Stimulated activated naive B cell treated with anti-CD40 and anti-IgM and Interleukin-4, amounts not matched to agents 10 μg/mL and 1 μg/mL and 100 μg/mL, for 72 hours (primary cell): ENCODE measurements around the gene CENPO.
"Not testable (repeated sequence)": the region's sequence is repeated elsewhere in the genome, so short reads cannot be mapped to it uniquely, and the experiment has no call there.

Source experiments
- ATAC-seq, 2 donors: fragments of 150-1000 bp; cut with Tn5 transposase; replicated peaks; 2 replicates each; pipeline ENCODE4 v1.10.0; 2021; ENCODE audit warnings: moderate library complexity in 1 of 2
- DNase-seq: peaks from one replicate; pipeline ENCODE4 v3.0.0; 2021
- H3K27ac Mint-ChIP-seq: one replicate; pipeline ENCODE4 v1.8.0; 2022; ENCODE audit warnings: mild to moderate bottlenecking, mixed read lengths
- H3K27me3 Mint-ChIP-seq, 2 donors: one replicate each; pipeline ENCODE4 v1.8.0; 2022; ENCODE audit warnings: mixed read lengths in 2 of 2
- H3K36me3 Mint-ChIP-seq, 2 donors: one replicate each; pipeline ENCODE4 v1.8.0; 2022; ENCODE audit warnings: mixed read lengths in 2 of 2, mild to moderate bottlenecking in 1 of 2
- H3K4me1 Mint-ChIP-seq, 2 donors: one replicate each; pipeline ENCODE4 v1.8.0; 2022; ENCODE audit warnings: mixed read lengths in 2 of 2, mild to moderate bottlenecking in 1 of 2
- H3K4me3 Mint-ChIP-seq, 2 donors: one replicate each; pipeline ENCODE4 v1.8.0; 2022; ENCODE audit warnings: mild to moderate bottlenecking in 2 of 2, mixed read lengths in 2 of 2, moderate library complexity in 1 of 2
- H3K9me3 Mint-ChIP-seq, 2 donors: one replicate each; pipeline ENCODE4 v1.8.0; 2022; ENCODE audit warnings: mixed read lengths in 2 of 2, mild to moderate bottlenecking in 1 of 2

The CENPO gene

GRCh38 chr2:24805811-24806660 is 12.8 kb downstream of the CENPO start:
- H3K36me3 Mint-ChIP-seq = peaks cover 36 to 51% of the 10 kb centered on the region in 2 donors
- not testable (repeated sequence) for H3K27me3 Mint-ChIP-seq, H3K27ac Mint-ChIP-seq, ATAC-seq, H3K9me3 Mint-ChIP-seq, H3K4me1 Mint-ChIP-seq, H3K4me3 Mint-ChIP-seq, DNase-seq

DNA sequence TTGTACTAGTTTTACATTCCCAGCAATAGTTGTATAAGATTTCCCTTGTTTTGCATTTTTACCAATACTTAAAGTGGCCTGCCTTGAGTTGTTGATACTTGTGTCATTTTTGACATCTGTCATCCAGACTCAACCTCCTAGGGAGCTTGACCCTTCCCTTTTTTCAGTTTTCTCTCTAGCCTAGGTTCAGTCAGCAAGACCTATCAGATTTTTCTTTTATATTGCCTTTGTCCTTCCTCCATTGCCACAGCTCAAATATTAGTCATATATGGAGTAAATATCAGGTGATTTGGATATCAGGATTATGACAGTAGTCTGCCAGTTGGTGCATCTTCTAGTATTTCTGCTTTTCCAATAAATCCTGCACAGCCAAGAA is 13.4 kb downstream of the CENPO start:
- no peak for ATAC-seq
- Mint-ChIP-seq H3K36me3 (peaks cover 33 to 48% of the 10 kb centered on the region in 2 donors), H3K4me3 (no peak overlapping the region)

DNA sequence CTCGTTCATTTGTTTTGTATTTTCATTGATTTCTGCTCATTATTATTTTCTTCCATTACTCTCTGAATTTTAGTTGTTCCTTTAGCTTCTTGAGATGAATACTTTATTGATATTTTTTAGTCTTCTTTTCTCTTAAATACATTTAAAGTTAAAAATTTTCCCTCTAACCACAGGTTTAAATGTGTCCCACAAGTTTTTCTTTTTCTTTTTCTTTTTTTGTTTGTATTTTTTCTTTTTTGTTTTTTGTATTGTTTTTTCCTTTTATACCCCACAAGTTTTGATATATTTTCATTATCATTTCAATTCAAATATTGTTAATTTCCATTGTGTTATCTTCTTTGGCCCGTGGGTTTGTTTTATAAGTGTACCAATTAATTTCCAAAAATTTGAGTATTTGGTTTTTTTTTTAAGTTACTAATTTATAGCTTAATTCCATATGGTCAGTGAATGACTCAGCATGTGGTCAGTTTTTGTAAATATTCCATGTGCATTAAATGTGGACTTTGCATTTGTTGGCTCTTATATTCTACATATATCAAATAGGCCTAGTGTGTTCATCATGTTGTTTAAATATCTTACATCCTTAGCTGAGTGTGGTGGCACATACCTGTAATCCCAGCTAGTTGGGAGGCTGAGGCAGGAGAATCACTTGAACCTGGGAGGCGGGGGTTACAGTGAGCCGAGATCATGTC is 16.2 kb downstream of the CENPO start:
- Mint-ChIP-seq H3K27me3 (no peaks in the 10 kb centered on the region), H3K9me3 (peaks cover 3 to 4% of the 10 kb centered on the region in 2 donors), H3K36me3 (peaks cover 28 to 47% of the 10 kb centered on the region in 2 donors), H3K27ac (no peak overlapping the region), H3K4me3 (no peak overlapping the region), H3K4me1 (peaks cover 0 to 4% of the 10 kb centered on the region in 2 donors)
- ATAC-seq (no peak), DNase-seq (no peak)

More for the DNA sequence above, 13.4 kb downstream of the CENPO start:
- Mint-ChIP-seq H3K4me1 (peaks cover 0 to 4% of the 10 kb centered on the region in 2 donors), H3K9me3 (peaks cover 4 to 6% of the 10 kb centered on the region in 2 donors), H3K27ac (no peak overlapping the region), H3K27me3 (no peaks in the 10 kb centered on the region)
- DNase-seq = no peak

- Mint-ChIP-seq H3K27me3 (no peaks in the 10 kb centered on the region), H3K4me3 (no peak overlapping the region), H3K27ac (no peak overlapping the region), H3K4me1 (no peaks in the 10 kb centered on the region), H3K36me3 (peaks cover 27 to 47% of the 10 kb centered on the region in 2 donors), H3K9me3 (no peaks in the 10 kb centered on the region)
- DNase-seq (no peak), ATAC-seq (no peak)
These were observed 20.5 kb downstream of the CENPO start for GRCh38 chr2:24813691-24814137.

DNA sequence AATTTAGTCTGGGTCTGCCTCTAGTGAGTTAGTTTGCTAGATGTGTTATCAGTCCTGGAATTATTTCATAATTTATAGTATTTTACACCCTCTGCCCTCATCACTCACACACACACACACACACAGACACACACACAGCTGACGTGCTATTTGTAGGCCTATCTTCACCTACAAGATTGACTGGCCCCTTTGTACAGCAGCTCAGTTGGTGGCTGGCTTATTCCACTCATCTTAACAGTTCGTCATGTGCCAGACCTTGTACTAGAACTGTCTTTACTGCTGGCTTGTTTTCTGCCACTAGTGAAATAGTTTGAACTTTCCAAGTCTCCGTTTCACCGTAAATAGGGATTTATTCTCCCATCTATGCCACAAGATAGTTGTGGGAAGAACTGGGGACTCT is 21.3 kb downstream of the CENPO start:
- ATAC-seq (no peak), DNase-seq (no peak)
- H3K27me3 Mint-ChIP-seq = no peaks in the 10 kb centered on the region
- no peak overlapping the region for H3K4me3 Mint-ChIP-seq
- no peak overlapping the region for H3K27ac Mint-ChIP-seq
- H3K4me1 Mint-ChIP-seq = no peaks in the 10 kb centered on the region
- H3K9me3 Mint-ChIP-seq = no peaks in the 10 kb centered on the region
- H3K36me3 Mint-ChIP-seq = peaks cover 29 to 47% of the 10 kb centered on the region in 2 donors

- no peaks in the 10 kb centered on the region for H3K27me3 Mint-ChIP-seq
- DNase-seq (no peak), ATAC-seq (no peak)
- no peak overlapping the region for H3K4me3 Mint-ChIP-seq
- H3K4me1 Mint-ChIP-seq = no peaks in the 10 kb centered on the region
- no peak overlapping the region for H3K27ac Mint-ChIP-seq
- H3K9me3 Mint-ChIP-seq = no peaks in the 10 kb centered on the region
- peaks cover 34 to 52% of the 10 kb centered on the region in 2 donors for H3K36me3 Mint-ChIP-seq
These were observed 21.9 kb downstream of the CENPO start for GRCh38 chr2:24815171-24815570.

DNA sequence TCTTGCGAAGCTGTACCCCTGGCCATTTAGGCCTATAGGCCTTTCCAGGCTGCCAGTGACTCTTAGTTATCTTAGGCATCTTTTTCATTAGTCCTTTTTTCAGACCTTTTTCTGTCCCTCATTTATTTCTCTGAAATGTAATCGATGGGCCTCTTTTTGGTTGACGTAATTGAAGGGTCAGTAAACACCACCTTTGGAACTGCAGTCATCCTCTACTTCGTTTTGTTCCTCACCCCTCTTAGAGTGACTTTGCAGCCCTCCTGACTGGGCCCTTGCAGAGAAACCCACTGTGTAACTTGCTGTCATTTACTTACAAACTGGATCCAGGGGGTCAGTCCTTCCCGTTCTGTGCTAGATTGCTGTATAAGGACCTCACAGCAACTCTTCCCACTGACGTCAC is 23.2 kb downstream of the CENPO start:
- Mint-ChIP-seq H3K36me3 (peaks cover 42 to 61% of the 10 kb centered on the region in 2 donors), H3K4me1 (no peaks in the 10 kb centered on the region), H3K27me3 (no peaks in the 10 kb centered on the region), H3K4me3 (no peak overlapping the region), H3K9me3 (no peaks in the 10 kb centered on the region), H3K27ac (no peak overlapping the region)
- ATAC-seq = no peak
- no peak for DNase-seq

DNA sequence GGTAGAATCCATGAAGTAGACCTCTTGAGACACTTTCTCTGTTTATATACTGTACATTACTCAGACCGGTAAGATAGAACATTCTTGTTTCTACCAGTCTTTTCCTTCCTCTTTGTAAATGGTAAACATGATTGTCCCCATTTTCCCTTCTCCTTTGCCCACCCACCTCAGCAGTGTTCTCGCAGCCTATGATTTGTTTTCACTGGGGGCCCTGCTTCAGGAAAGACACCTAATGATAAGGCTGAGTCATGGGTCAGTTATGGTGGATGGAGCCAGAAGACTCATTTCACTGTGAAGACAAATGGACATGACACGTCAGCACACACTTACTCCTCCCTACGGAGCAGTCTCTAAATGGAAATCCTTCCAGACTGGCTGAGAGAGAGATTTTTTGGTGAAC is 23.7 kb downstream of the CENPO start:
- no peak overlapping the region for H3K4me3 Mint-ChIP-seq
- H3K4me1 Mint-ChIP-seq = no peaks in the 10 kb centered on the region
- H3K36me3 Mint-ChIP-seq = peaks cover 44 to 64% of the 10 kb centered on the region in 2 donors
- no peaks in the 10 kb centered on the region for H3K9me3 Mint-ChIP-seq
- ATAC-seq (no peak), DNase-seq (no peak)
- H3K27me3 Mint-ChIP-seq = no peaks in the 10 kb centered on the region
- H3K27ac Mint-ChIP-seq = no peak overlapping the region

- Mint-ChIP-seq H3K27me3 (no peaks in the 10 kb centered on the region), H3K4me3 (no peak overlapping the region), H3K9me3 (no peaks in the 10 kb centered on the region), H3K36me3 (peaks cover 46 to 73% of the 10 kb centered on the region in 2 donors), H3K27ac (peak overlapping the region; percentile 47), H3K4me1 (no peaks in the 10 kb centered on the region)
- DNase-seq (no peak), ATAC-seq (no peak)
These were observed 25.5 kb downstream of the CENPO start for GRCh38 chr2:24818721-24819167.

GRCh38 chr2:24819442-24820174 is 26.4 kb downstream of the CENPO start:
- peaks cover 47 to 73% of the 10 kb centered on the region in 2 donors for H3K36me3 Mint-ChIP-seq
- no peak overlapping the region for H3K27ac Mint-ChIP-seq
- no peak overlapping the region for H3K4me3 Mint-ChIP-seq
- DNase-seq (no peak), ATAC-seq (peak in 1 of 2 donors; percentile 25)
- no peaks in the 10 kb centered on the region for H3K9me3 Mint-ChIP-seq
- peaks cover 0 to 1% of the 10 kb centered on the region in 2 donors for H3K4me1 Mint-ChIP-seq
- H3K27me3 Mint-ChIP-seq = no peaks in the 10 kb centered on the region

DNA sequence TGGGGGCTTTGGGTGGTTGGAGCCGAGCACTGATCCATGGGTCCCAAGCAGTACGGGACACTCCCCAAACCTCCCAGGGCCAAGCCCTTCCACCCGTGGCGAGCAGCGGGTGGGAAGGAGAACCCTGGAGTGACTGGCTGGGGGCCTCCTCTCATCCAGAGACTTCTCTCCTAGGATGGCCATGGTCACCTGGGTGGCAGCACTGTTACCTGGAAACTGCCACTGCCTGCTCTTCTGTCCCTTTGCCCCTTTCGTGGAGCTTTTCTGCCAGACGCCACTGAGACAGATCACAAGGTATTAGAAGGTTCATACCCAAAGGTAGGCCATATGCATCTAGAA is 26.9 kb downstream of the CENPO start:
- Mint-ChIP-seq H3K4me1 (peaks cover 0 to 6% of the 10 kb centered on the region in 2 donors), H3K27ac (no peak overlapping the region), H3K36me3 (peaks cover 48 to 79% of the 10 kb centered on the region in 2 donors), H3K4me3 (no peak overlapping the region), H3K9me3 (no peaks in the 10 kb centered on the region), H3K27me3 (no peaks in the 10 kb centered on the region)
- ATAC-seq (no peak), DNase-seq (no peak)

GRCh38 chr2:24820598-24821432 is 27.6 kb downstream of the CENPO start:
- ATAC-seq (no peak), DNase-seq (no peak)
- no peak overlapping the region for H3K4me3 Mint-ChIP-seq
- H3K27ac Mint-ChIP-seq = peak overlapping the region; percentile 62
- H3K36me3 Mint-ChIP-seq = peaks cover 53 to 78% of the 10 kb centered on the region in 2 donors
- peaks cover 0 to 2% of the 10 kb centered on the region in 2 donors for H3K9me3 Mint-ChIP-seq
- no peaks in the 10 kb centered on the region for H3K27me3 Mint-ChIP-seq
- H3K4me1 Mint-ChIP-seq = peaks cover 4 to 13% of the 10 kb centered on the region in 2 donors

DNA sequence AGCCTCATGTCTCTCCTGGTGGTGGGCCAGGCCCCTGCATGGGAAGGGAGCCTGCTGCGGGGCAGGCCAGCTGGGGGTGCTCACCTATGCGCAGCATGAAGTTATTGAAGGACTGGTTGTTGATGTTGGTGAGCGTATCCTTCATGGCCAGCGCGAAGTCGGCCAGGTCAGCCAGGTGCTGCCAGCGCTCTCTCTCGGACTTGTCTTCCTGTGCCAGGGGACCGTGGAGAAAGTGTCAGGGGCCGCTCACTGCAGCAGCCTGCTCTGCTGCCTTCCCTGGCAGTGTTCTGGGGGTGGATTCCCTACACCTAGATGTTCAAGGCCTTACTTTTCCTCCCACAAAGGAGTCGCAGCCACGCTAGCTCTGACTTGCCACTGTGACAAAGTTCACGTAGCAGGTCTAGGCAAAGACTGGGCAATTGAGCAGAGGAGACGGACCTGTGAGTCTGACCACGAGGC is 28.2 kb downstream of the CENPO start:
- no peak for DNase-seq
- Mint-ChIP-seq H3K9me3 (peaks cover 0 to 2% of the 10 kb centered on the region in 2 donors), H3K27me3 (no peaks in the 10 kb centered on the region), H3K4me3 (no peak overlapping the region), H3K27ac (no peak overlapping the region), H3K4me1 (peaks cover 9 to 15% of the 10 kb centered on the region in 2 donors), H3K36me3 (peaks cover 56 to 82% of the 10 kb centered on the region in 2 donors)
- ATAC-seq = no peak
